ENCODE results near the gene NEK4.
A peak's percentile ranks its signal among the peaks of the same experiment; 100 is the strongest.

The NEK4 gene

DNA sequence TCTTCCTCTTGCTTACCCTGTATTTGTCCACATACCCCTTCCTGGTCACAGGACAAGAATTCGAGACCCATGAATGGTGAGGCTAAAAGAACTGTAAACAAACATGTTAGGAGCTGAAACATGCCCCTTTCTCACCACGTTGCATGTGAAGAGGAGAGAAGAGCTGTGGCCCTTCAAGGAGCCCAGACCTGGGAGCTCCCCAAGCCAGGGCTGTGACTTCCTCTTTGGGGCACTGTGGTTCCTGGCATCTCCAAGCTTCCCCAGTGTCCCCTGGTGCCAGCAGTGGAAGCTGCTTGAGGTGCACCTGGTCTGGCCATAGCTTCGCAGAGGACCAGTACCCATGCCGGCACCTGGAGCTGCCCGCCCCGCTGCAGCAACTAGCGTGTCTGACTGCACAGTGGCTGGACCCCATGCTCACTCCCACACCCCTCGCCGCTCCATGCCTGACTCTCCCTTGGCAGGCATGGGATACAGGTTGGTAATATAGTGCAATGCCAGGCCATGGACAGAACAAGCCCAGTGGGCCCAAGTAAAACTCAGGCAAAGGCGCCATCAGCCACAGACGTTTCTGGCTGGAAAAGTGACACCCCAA, 54.9 kb downstream of the NEK4 start:
- DNase-seq (ENCODE audit: low spot score) = no peak
- TF ChIP-seq, protein P1, sequence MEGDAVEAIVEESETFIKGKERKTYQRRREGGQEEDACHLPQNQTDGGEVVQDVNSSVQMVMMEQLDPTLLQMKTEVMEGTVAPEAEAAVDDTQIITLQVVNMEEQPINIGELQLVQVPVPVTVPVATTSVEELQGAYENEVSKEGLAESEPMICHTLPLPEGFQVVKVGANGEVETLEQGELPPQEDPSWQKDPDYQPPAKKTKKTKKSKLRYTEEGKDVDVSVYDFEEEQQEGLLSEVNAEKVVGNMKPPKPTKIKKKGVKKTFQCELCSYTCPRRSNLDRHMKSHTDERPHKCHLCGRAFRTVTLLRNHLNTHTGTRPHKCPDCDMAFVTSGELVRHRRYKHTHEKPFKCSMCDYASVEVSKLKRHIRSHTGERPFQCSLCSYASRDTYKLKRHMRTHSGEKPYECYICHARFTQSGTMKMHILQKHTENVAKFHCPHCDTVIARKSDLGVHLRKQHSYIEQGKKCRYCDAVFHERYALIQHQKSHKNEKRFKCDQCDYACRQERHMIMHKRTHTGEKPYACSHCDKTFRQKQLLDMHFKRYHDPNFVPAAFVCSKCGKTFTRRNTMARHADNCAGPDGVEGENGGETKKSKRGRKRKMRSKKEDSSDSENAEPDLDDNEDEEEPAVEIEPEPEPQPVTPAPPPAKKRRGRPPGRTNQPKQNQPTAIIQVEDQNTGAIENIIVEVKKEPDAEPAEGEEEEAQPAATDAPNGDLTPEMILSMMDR (IDR thresholded peaks at IDR 0.05; ENCODE audit: extremely low read depth, missing control alignments) = no peak

DNA sequence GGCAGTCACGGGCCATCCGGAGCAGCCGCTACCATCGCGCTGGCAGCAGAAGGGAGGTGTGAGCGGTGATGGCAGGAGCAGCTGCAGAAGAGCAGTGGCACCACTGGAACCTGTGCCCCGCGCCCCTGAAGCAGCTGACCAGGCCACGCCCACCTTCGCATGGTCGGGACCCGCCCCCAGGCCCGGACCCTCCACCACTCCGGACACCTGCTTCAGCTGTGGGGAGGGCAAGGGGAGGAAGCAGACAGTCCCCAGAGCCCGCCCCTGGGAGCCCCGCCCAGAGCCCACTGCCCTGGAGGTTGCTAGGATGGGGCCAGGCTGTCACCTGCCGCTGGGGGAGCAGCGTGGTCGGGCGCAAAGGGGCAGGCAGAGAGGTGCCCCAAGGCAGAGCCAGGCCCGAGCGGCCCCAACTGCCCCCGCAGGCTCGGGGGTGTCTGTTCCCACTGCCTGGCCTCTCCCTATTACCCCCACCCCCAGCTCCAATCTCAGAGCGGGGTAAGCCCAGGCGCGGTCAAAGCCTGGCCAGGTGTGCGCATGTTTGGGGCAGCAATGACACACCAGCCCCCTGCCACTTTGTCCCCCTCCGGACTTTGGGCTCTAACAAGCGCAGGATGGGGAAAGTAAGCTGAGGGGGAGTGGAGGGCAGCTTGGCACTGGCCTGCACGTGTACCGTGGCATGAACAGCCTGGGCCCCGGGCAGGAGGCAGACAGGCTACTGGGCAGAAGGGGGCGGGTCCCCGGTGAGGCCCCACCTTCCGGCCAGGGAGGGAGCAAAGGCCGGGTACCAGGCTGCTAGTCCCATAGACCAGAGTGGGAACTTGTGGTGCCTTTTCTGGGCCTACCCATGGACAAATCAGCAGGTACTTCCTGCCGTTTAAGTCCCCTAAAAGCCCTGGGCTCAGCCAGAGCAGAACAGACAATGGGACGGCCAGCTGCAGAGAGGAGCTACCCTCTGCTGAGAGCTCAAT, 56.1 kb downstream of the NEK4 start:
- TF ChIP-seq, protein P1 (IDR thresholded peaks at IDR 0.05; ENCODE audit: extremely low read depth, missing control alignments) = no peak

DNA sequence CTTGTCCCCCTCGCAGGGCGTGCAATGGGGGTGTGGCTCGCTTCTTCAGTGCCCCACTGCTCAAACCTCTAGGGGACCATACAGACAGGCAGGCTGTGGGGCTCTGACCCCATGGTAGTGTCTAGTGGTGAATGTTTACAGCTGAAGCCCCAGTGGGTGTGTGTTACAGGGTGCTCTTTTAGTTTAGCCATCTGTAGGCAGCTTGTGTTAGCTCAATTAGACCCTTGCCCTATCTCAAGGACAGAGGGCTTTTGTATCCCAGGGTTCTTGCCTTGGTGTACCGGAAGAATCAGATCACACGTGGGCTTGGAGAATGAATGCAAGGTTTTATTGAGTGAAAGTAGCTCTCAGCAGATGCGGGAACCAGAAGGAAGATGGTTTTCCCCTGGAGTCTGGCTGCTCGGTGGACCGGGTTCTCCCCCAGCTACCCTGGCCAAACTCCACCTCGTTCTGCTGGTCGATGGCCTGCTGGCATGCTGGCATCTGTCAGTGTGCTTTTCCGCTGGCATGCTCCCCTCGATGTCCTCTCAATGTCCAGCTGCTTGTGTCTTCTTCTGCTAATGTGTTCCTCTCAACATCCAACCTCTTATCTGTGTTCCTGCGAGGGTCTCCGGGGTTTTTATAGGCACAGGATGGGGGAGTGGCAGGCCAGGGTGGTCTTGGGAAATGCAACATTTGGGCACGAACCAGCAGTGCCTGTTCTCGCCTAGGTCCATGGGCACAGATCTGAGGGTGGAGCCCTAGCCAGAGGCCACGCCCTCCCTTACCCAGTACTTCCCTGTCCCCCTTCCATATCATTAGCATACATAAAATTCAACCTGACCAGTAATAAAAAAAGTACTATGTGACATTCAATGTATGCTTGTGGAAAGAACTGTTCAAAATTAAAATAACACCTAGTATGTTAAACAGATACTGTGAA, 58.2 kb downstream of the NEK4 start:
- TF ChIP-seq, protein P1 (IDR thresholded peaks at IDR 0.05; ENCODE audit: extremely low read depth, missing control alignments) = no peak
- DNase-seq (ENCODE audit: low spot score) = no peak

More for the DNA sequence above, 56.1 kb downstream of the NEK4 start:
- DNase-seq (ENCODE audit: low spot score) = no peak

GRCh38 chr3:52710512-52710911, 60.2 kb downstream of the NEK4 start:
- peak; percentile 45 for DNase-seq (ENCODE audit: low spot score)
- TF ChIP-seq, protein P1 (IDR thresholded peaks at IDR 0.05; ENCODE audit: extremely low read depth, missing control alignments) = no peak

- TF ChIP-seq, protein P1 (IDR thresholded peaks at IDR 0.05; ENCODE audit: extremely low read depth, missing control alignments) = no peak
Measured at GRCh38 chr3:52707585-52707984, 63.2 kb downstream of the NEK4 start.

DNA sequence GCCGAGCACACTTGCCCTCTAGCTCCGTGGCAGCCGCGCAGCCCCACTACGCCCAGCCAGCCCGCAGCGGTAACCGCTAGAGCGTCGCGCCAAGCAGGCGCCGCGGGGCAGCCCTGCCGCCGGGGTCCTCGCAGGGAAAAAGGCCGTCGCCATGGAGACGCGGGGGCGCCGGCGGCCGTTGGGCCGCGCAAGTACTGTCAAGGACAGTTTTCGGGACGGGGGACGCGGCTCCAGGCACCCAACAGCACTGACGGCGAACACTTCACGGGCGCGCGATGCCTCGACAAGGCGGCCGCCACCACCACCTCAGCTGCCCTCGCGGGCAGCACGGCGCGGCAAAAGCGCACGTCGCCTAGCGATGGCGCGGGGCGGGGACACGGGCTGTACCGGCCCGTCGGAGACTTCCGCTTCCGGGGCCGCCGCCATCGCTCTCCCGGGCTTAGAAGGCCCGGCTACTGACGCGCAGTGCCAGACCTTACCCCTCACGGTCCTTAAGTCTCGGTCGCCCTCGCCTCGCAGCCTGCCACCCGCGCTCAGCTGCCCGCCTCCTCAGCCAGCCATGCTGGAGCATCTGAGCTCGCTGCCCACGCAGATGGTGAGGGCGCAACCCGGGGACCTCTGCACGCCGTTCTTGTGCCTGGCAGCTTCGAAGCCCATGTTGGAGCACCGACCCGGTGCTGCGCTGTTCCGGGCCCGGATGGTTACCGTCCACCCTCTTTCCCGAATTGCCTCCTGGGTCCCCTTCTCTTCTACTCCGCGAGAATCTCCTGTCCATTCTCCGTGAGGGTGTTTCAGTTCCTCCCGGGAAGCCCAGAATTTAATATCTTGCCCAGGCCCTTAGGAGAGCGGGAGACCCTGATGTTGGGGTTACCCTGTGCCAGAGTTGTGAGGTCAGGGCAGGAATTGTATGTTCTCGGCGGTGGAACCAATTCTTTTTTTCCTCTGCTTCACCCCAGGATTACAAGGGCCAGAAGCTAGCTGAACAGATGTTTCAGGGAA, 64.8 kb downstream of the NEK4 start, which contains the start of the genes GLT8D1 and SPCS1:
Gene GLT8D1, minus strand, starts transcription at position 104 of the 999 bp plus-strand sequence. CDS start 5,331 bp downstream, outside the sequence.
Gene SPCS1, plus strand, starts transcription at position 419 of the 999 bp plus-strand sequence. Its CDS starts 141 bp downstream, at position 560.
- TF ChIP-seq, protein P1 (IDR thresholded peaks at IDR 0.05; ENCODE audit: extremely low read depth, missing control alignments) = no peak
- DNase-seq (ENCODE audit: low spot score) = peak; percentile 94

More at GRCh38 chr3:52707585-52707984, 63.2 kb downstream of the NEK4 start:
- DNase-seq (ENCODE audit: low spot score) = peak; percentile 56
